Urinary bladder (tissue), 4 donors: ENCODE measurements around the gene PHOSPHO1. TPM values are rescaled to one million over a fixed set of nuclear protein-coding genes. Genes with fewer than 3 reads are reported as not detected.

ENCODE experiments used
- DNase-seq: peaks from one replicate; pipeline ENCODE4 v3.0.0-alpha.2; 2015; ENCODE audit errors: extremely low spot score
- H3K27ac ChIP-seq: one replicate; pipeline ENCODE4 v1.5.1; 2013; ENCODE audit warnings: low read depth, mild to moderate bottlenecking, moderate library complexity
- H3K36me3 ChIP-seq: one replicate; pipeline ENCODE4 v1.6.1; 2013; ENCODE audit warnings: mild to moderate bottlenecking, moderate library complexity; ENCODE audit not compliant: insufficient read depth
- H3K4me1 ChIP-seq: one replicate; pipeline ENCODE4 v1.6.1; 2013; ENCODE audit warnings: mild to moderate bottlenecking, moderate library complexity; ENCODE audit not compliant: insufficient read depth
- H3K4me3 ChIP-seq: one replicate; pipeline ENCODE4 v1.5.1; 2013; ENCODE audit warnings: low read depth, low read length
- WGBS: extraction: QIAGEN DNeasy Blood & Tissue Kit; methylation state at CpG from one replicate; pipeline ENCODE4 v1.1.7; 2013; 5-methylcytosine and 5-hydroxymethylcytosine counted together
- polyA plus RNA-seq: library from polyadenylated mRNA; stranded (reverse); fragments of 200-250 nt; gene quantifications from one replicate; pipeline ENCODE4 v1.2.3, GENCODE V29; 2013
- total RNA-seq: library from RNA; depleted of rRNA; stranded (reverse); fragments of >200 nt; gene quantifications from one replicate; pipeline ENCODE4 v1.2.3, GENCODE V29; 2014
- donor health status: healthy with polysubstance abuse.
- donor health status: healthy.

PHOSPHO1 gene
- total and polyA plus RNA-seq, 2 donors, result 0.75 to 2.0 TPM

DNA sequence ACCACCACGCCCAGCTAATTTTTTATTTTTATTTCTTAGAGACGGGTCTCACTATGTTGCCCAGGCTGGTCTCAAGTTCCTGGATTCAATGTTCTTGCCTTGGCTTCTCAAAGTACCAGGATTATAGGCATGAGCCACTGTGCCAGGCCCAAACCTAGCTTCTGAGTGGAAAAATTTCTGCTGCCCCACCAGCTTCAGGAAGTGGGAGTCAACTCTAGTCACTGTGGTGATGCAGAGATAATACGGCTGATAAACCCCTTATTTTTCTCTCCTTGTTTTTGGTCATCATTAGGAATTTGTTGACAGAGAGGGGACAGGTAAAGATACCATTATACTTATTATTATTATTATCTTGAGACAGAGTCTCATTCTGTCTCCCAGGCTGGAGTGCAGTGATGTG, 27.8 kb upstream of the PHOSPHO1 start:
- no peak for DNase-seq
- no peak overlapping the region for H3K4me3 ChIP-seq
- H3K4me1 ChIP-seq, result no peaks in the 10 kb centered on the region
- H3K36me3 ChIP-seq, result no peaks in the 10 kb centered on the region
- H3K27ac ChIP-seq, result no peak overlapping the region
- WGBS, result 92% methylated on average over 3 of the region's 3 CpGs

DNA sequence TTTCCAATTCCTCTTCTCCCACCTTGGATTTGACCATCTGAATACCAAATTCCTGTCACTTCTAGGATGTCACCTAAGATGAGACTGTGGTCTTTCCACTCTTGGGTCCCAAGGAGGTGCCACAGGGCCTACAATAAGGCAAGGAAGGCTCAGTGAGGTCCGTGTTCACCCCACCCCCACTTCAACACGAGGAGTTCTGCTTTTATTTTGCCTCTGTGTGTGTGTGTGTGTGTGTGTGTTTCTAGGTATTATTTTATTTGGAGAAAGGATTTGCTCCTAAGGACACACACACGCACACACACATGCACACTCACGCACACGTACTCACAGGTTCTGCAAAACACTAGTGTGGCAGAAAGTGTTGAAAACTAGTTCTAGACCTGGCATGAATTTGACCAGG, 24.5 kb upstream of the PHOSPHO1 start:
- H3K4me1 ChIP-seq, result no peaks in the 10 kb centered on the region
- H3K4me3 ChIP-seq, result no peak overlapping the region
- WGBS, result 69% methylated on average over 5 of the region's 5 CpGs
- no peaks in the 10 kb centered on the region for H3K36me3 ChIP-seq
- no peak for DNase-seq
- H3K27ac ChIP-seq, result no peak overlapping the region

GRCh38 chr17:49254066-49254465, 23.5 kb upstream of the PHOSPHO1 start:
- 64% methylated on average over 4 of the region's 4 CpGs for WGBS

DNA sequence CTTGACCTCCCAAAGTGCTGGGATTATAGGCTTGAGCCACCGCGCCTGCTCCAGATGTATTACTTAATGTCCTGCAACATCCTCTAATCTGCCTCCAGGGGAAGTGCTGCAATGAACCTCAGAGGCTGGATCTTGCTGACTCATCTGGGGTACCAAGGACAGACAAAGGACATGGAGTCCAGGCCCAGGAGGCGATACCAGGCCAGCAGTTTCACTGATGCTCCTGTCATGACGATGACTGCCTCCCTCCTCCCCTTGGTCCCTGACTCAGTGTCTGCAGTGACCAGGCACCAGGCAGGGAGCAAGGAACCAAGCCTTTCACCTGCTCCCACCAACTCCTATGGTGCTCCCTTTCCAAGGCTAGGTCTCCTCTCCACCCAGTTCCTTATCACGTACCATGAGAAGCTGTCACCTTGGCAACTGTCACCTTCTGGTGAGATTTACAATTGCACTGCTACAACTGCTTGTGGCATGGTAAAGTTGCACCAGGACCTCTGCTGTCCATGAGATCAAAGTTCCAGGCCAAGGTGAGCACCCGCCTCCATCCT, 21.6 kb upstream of the PHOSPHO1 start:
- 84% methylated on average over 6 of the region's 6 CpGs for WGBS
- no peak overlapping the region for H3K27ac ChIP-seq
- no peak for DNase-seq
- no peaks in the 10 kb centered on the region for H3K4me1 ChIP-seq
- no peaks in the 10 kb centered on the region for H3K36me3 ChIP-seq
- H3K4me3 ChIP-seq, result no peak overlapping the region

More at GRCh38 chr17:49254066-49254465, 23.5 kb upstream of the PHOSPHO1 start:
- Histone ChIP-seq H3K36me3 (no peaks in the 10 kb centered on the region), H3K4me1 (no peaks in the 10 kb centered on the region), H3K4me3 (no peak overlapping the region), H3K27ac (no peak overlapping the region)
- no peak for DNase-seq

- no peak overlapping the region for H3K27ac ChIP-seq
- DNase-seq, result no peak
- no peaks in the 10 kb centered on the region for H3K36me3 ChIP-seq
- no peak overlapping the region for H3K4me3 ChIP-seq
- no peaks in the 10 kb centered on the region for H3K4me1 ChIP-seq
- 89% methylated on average over 12 of the region's 12 CpGs for WGBS
Measured at GRCh38 chr17:49249890-49250522, 19.4 kb upstream of the PHOSPHO1 start.

DNA sequence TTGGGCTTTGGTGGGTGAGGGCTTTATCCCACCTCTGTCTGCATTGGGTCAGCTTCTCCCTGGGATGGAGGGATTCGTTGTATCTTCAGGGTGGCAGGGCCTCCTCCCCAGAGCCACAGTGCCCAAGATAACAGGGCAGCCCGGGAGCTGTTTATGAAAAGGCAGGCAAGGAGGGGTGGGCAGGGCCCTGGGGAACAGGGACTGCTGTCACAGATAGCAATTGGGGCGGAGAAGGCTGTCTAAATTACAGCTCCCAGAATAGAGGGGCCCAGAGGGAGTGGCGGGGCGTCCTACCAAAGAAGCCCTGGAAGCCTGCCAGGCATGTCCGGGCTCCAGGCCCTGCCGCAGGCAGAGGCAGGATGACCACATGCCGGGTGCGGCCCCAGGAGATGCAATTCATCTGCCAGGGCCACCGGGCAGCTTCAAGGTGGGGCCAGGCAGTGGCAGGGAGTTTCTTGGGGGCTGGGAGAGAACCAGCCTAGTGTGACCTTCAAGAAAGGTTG, 18.8 kb upstream of the PHOSPHO1 start:
- DNase-seq, result no peak
- Histone ChIP-seq H3K4me1 (no peaks in the 10 kb centered on the region), H3K36me3 (no peaks in the 10 kb centered on the region), H3K4me3 (no peak overlapping the region), H3K27ac (no peak overlapping the region)
- 10% methylated on average over 10 of the region's 10 CpGs for WGBS

- no peaks in the 10 kb centered on the region for H3K4me1 ChIP-seq
- no peak overlapping the region for H3K4me3 ChIP-seq
- DNase-seq, result no peak
- WGBS, result 92% methylated on average over 7 of the region's 7 CpGs
- no peaks in the 10 kb centered on the region for H3K36me3 ChIP-seq
- H3K27ac ChIP-seq, result no peak overlapping the region
Measured at GRCh38 chr17:49247944-49248343, 17.4 kb upstream of the PHOSPHO1 start.

GRCh38 chr17:49244839-49245238, 14.3 kb upstream of the PHOSPHO1 start:
- Histone ChIP-seq H3K4me3 (no peak overlapping the region), H3K36me3 (no peaks in the 10 kb centered on the region), H3K27ac (no peak overlapping the region), H3K4me1 (no peaks in the 10 kb centered on the region)
- 86% methylated on average over 4 of the region's 4 CpGs for WGBS
- no peak for DNase-seq

GRCh38 chr17:49242813-49243212, 12.2 kb upstream of the PHOSPHO1 start:
- Histone ChIP-seq H3K27ac (no peak overlapping the region), H3K4me1 (no peaks in the 10 kb centered on the region), H3K4me3 (no peak overlapping the region), H3K36me3 (no peaks in the 10 kb centered on the region)
- DNase-seq, result no peak
- 97% methylated on average over 5 of the region's 5 CpGs for WGBS

GRCh38 chr17:49241692-49242397, 11.3 kb upstream of the PHOSPHO1 start:
- Histone ChIP-seq H3K4me1 (no peaks in the 10 kb centered on the region), H3K27ac (no peak overlapping the region), H3K4me3 (no peak overlapping the region), H3K36me3 (no peaks in the 10 kb centered on the region)
- no peak for DNase-seq
- WGBS, result 82% methylated on average over 9 of the region's 9 CpGs

DNA sequence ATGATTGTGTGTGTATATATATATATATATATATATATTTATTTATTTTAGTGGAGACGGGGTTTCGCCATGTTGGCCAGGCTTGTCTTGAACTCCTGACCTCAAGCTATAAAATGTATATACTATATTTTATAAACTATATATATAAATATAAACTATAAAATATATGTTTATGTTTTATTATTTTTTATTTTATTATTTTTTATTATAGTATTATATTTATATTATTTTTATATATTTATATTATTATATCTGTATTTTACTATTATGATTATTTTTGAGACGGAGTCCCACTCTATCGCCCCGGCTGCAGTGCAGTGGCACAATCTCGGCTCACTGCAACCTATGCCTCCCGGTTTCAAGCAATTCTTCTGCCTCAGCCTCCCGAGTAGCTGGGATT, 10.5 kb upstream of the PHOSPHO1 start:
- no peak for DNase-seq
- Histone ChIP-seq H3K36me3 (no peaks in the 10 kb centered on the region), H3K4me1 (no peaks in the 10 kb centered on the region), H3K4me3 (no peak overlapping the region), H3K27ac (no peak overlapping the region)
- 84% methylated on average over 8 of the region's 8 CpGs for WGBS

- no peak overlapping the region for H3K27ac ChIP-seq
- no peaks in the 10 kb centered on the region for H3K36me3 ChIP-seq
Measured at GRCh38 chr17:49240619-49241018, 10.0 kb upstream of the PHOSPHO1 start.

GRCh38 chr17:49239963-49240362, 9.4 kb upstream of the PHOSPHO1 start:
- no peak for DNase-seq
- Histone ChIP-seq H3K4me1 (no peaks in the 10 kb centered on the region), H3K36me3 (no peaks in the 10 kb centered on the region), H3K4me3 (no peak overlapping the region), H3K27ac (no peak overlapping the region)
- 93% methylated on average over 1 of the region's 1 CpG for WGBS

More at GRCh38 chr17:49240619-49241018, 10.0 kb upstream of the PHOSPHO1 start:
- no peak for DNase-seq
- WGBS, result 82% methylated on average over 1 of the region's 1 CpG
- H3K4me1 ChIP-seq, result no peaks in the 10 kb centered on the region
- H3K4me3 ChIP-seq, result no peak overlapping the region

DNA sequence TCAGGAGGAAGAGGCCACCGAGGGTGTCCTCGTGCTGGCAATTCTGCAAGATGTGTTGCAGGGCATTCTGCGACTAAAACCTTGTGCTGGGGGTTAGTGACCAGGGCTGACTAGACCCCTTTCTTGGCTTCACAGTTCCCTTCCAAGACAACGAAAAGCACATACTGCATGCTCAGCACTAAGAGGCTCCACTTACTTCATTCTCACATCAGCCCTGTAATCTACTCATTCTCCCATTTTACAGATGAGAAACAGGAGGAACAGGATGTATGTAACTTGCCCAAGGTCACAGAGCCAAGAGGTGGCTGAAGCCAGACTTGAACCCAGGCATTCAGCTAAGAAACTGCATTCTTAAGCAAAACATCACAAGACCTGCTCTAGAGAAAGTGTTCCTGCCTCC, 5.3 kb upstream of the PHOSPHO1 start:
- 75% methylated on average over 4 of the region's 4 CpGs for WGBS
- no peaks in the 10 kb centered on the region for H3K4me1 ChIP-seq
- no peak overlapping the region for H3K27ac ChIP-seq
- no peak for DNase-seq
- H3K36me3 ChIP-seq, result no peaks in the 10 kb centered on the region
- no peak overlapping the region for H3K4me3 ChIP-seq
